Activated CD8-positive, alpha-beta T cell treated with anti-CD3 and anti-CD28 coated beads, Interleukin-2, amount 10 ng/mL, durations not matched to agents 7 days and 5 days (primary cell): ENCODE data around the gene RASSF9. TPM values are rescaled to one million over a fixed set of nuclear protein-coding genes. Genes with fewer than 3 reads are reported as not detected.

ENCODE experiments used
- ATAC-seq: fragments of 150-1000 bp; cut with Tn5 transposase; one replicate; pipeline ENCODE4 v1.10.0; 2021; ENCODE audit warnings: moderate library complexity
- CTCF ChIA-PET: fragments of 350-600 bp; sonication (Branson Sonifier 250); formaldehyde crosslinking; loops from one replicate; lab custom pipeline; 2021; ENCODE audit warnings: antibody characterized with exemption; lab: Charles Lee
- POLR2A ChIA-PET: fragments of 350-600 bp; sonication (Branson Sonifier 250); formaldehyde crosslinking; loops from one replicate; lab custom pipeline; 2021; ENCODE audit warnings: antibody characterized with exemption; lab: Charles Lee
- DNase-seq: peaks from one replicate; pipeline ENCODE4 v3.0.0-alpha.2; 2020
- H3K27ac Mint-ChIP-seq: one replicate; pipeline ENCODE4 v1.8.0; 2021; ENCODE audit warnings: mild to moderate bottlenecking, mixed read lengths
- H3K27me3 Mint-ChIP-seq: one replicate; pipeline ENCODE4 v1.8.0; 2021; ENCODE audit warnings: low read depth, mixed read lengths
- H3K36me3 Mint-ChIP-seq: one replicate; pipeline ENCODE4 v1.8.0; 2021; ENCODE audit warnings: low read depth, mixed read lengths
- H3K4me1 Mint-ChIP-seq: one replicate; pipeline ENCODE4 v1.8.0; 2021; ENCODE audit warnings: low read depth, mixed read lengths
- H3K4me3 Mint-ChIP-seq: one replicate; pipeline ENCODE4 v1.8.0; 2021; ENCODE audit warnings: mild to moderate bottlenecking, mixed read lengths
- H3K9me3 Mint-ChIP-seq: one replicate; pipeline ENCODE4 v1.8.0; 2022; ENCODE audit warnings: mixed read lengths; ENCODE audit not compliant: insufficient read depth
- total RNA-seq, 2 experiments: library from RNA; stranded (reverse); gene quantifications; one replicate each; pipeline ENCODE4 v1.2.3, GENCODE V29; 2021

Gene RASSF9
- total RNA-seq, 2 experiments from 2014 or later, result not detected

DNA sequence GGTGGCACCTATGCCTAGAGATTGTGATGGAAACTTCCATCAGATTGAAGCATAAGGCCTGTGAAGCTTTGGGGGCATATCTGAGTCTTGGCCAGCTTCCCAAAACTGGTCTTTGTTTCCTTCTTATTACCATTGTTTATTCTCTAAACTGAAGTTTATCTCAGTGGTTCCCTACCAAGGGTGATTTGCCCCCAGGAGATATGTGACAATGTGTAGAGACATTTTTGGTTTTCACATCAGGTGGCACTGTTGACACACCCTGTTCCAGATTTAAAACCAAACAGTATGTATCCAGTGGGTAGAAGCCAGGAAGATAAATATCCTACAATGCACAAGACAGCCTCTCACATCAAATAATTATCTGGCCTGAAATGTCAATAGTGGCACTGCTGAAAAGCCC lies 22.1 kb downstream of the RASSF9 start:
- H3K4me1 Mint-ChIP-seq, result no peaks in the 10 kb centered on the region
- no peak for ATAC-seq
- no peak overlapping the region for H3K27ac Mint-ChIP-seq
- H3K36me3 Mint-ChIP-seq, result no peaks in the 10 kb centered on the region
- CTCF ChIA-PET, result no interaction called here
- DNase-seq, result no peak
- H3K4me3 Mint-ChIP-seq, result no peak overlapping the region
- no peaks in the 10 kb centered on the region for H3K9me3 Mint-ChIP-seq
- H3K27me3 Mint-ChIP-seq, result no peaks in the 10 kb centered on the region
- POLR2A ChIA-PET, result no interaction called here

DNA sequence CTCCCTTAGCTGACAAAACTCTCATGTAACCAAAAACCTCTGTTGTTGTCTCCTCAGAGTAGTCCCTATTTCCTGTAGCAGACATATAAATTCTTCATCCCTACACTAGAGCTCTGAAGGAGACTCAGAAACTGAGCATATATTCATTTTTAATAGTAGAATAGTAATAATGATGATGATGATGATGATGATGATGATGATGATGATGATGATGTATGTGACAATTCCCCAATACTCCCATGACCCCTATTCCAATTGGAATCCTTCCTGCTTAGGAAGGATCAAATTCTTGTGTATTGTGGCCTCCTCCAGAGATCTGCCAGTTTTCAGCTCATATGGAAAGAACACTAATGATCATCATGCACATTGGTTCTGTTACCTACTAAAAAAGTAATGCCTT lies 26.7 kb downstream of the RASSF9 start:
- Mint-ChIP-seq H3K4me3 (no peak overlapping the region), H3K27me3 (no peaks in the 10 kb centered on the region), H3K4me1 (no peaks in the 10 kb centered on the region), H3K36me3 (no peaks in the 10 kb centered on the region), H3K27ac (no peak overlapping the region), H3K9me3 (no peaks in the 10 kb centered on the region)
- POLR2A ChIA-PET, result no interaction called here
- CTCF ChIA-PET, result no interaction called here
- ATAC-seq (no peak), DNase-seq (no peak)

DNA sequence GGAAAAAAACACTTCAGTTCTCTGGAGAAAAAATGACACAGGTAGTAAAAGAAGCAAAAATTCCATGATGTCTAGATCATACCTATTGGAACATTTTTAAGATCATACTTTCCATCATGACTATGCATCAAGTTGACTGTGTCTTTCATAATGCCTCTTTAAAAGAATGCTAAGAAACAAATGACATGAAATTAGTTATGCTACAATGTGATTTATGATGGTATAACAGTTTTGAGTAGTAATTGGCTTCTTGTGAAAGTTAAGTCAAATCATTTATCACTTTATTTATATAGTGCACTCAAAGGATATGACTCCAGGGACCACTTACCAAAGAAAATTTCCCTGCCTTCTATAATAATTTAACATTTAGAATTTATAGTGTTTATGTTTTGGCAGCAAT lies 28.5 kb downstream of the RASSF9 start:
- H3K4me3 Mint-ChIP-seq, result no peak overlapping the region
- H3K27me3 Mint-ChIP-seq, result no peaks in the 10 kb centered on the region
- H3K9me3 Mint-ChIP-seq, result no peaks in the 10 kb centered on the region
- ATAC-seq (no peak), DNase-seq (no peak)
- H3K36me3 Mint-ChIP-seq, result no peaks in the 10 kb centered on the region
- no peaks in the 10 kb centered on the region for H3K4me1 Mint-ChIP-seq
- CTCF ChIA-PET, result no interaction called here
- no peak overlapping the region for H3K27ac Mint-ChIP-seq
- POLR2A ChIA-PET, result no interaction called here

GRCh38 chr12:85805654-85806053 lies 30.6 kb downstream of the RASSF9 start:
- Mint-ChIP-seq H3K36me3 (no peaks in the 10 kb centered on the region), H3K4me1 (no peaks in the 10 kb centered on the region), H3K9me3 (no peaks in the 10 kb centered on the region), H3K27ac (no peak overlapping the region), H3K27me3 (no peaks in the 10 kb centered on the region), H3K4me3 (no peak overlapping the region)
- ATAC-seq (no peak), DNase-seq (no peak)
- ChIA-PET CTCF (no interaction called here), POLR2A (no interaction called here)

- H3K27me3 Mint-ChIP-seq, result no peaks in the 10 kb centered on the region
- ATAC-seq, result no peak
- no peak for DNase-seq
- H3K9me3 Mint-ChIP-seq, result no peaks in the 10 kb centered on the region
- ChIA-PET POLR2A (no interaction called here), CTCF (no interaction called here)
- no peak overlapping the region for H3K4me3 Mint-ChIP-seq
- H3K36me3 Mint-ChIP-seq, result no peaks in the 10 kb centered on the region
- H3K4me1 Mint-ChIP-seq, result no peaks in the 10 kb centered on the region
- no peak overlapping the region for H3K27ac Mint-ChIP-seq
These were observed 31.5 kb downstream of the RASSF9 start for GRCh38 chr12:85804663-85805062.

DNA sequence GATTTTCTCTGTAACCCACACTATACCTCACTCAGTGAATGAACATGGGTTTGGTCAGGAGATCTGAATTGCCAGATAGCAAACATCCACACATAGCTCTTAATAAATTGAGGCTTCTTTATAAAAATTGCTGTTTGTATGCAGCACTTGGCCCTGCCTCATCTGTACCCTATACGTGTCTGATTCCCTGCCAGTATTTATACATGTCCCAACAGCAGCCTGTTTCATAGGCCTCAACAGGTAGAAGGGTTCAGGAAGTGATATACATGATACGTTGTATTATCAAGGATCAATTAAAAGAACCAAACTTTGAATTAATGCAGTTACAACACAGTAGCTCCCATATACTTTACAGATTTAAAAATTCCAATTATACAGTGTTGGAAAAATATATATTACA lies 32.3 kb downstream of the RASSF9 start:
- H3K27me3 Mint-ChIP-seq, result no peaks in the 10 kb centered on the region
- H3K4me1 Mint-ChIP-seq, result no peaks in the 10 kb centered on the region
- no peaks in the 10 kb centered on the region for H3K9me3 Mint-ChIP-seq
- POLR2A ChIA-PET, result no interaction called here
- no peak overlapping the region for H3K4me3 Mint-ChIP-seq
- no peaks in the 10 kb centered on the region for H3K36me3 Mint-ChIP-seq
- DNase-seq (no peak), ATAC-seq (no peak)
- H3K27ac Mint-ChIP-seq, result no peak overlapping the region
- CTCF ChIA-PET, result no interaction called here

DNA sequence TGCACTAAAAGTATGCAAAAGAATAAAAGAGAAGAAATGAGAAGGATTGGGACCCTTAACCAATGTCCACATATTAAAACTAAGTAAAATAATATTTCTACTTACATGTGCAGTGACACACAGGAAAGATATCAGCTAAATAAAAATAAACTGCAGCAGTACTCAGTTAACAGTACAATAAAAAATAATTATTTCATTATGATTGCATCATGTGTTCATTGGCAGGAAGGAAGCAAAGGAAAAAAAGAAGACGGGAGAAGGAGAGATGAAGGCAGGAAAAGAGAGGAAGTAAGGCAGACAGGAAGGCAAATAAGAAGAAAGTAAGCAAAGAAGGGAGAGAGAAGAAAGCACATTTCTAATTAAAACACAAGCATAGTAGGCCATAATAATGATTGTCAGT lies 33.0 kb downstream of the RASSF9 start:
- CTCF ChIA-PET, result no interaction called here
- Mint-ChIP-seq H3K36me3 (no peaks in the 10 kb centered on the region), H3K27ac (no peak overlapping the region), H3K4me1 (no peaks in the 10 kb centered on the region), H3K27me3 (no peaks in the 10 kb centered on the region), H3K9me3 (no peaks in the 10 kb centered on the region), H3K4me3 (no peak overlapping the region)
- ATAC-seq, result no peak
- DNase-seq, result no peak
- POLR2A ChIA-PET, result no interaction called here

DNA sequence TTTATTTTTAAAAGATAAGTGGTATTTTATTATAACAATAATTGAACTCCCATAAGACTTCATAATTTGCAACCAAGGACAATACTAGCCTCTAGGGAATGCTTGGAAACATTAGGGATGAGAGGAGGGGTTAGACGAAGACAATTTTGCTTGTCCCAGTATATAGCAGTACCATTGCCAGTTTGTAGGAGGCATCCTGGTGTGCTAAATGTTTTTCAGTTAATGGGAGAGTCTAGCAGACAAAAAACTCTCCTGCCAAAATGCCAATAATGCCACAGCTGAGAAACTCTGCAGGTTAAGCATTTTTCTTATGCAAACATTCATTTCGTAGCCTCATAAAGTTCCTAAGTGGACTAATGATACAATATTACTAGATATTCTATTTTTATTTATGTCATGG lies 38.1 kb downstream of the RASSF9 start:
- H3K4me1 Mint-ChIP-seq, result no peaks in the 10 kb centered on the region
- H3K27me3 Mint-ChIP-seq, result no peaks in the 10 kb centered on the region
- H3K9me3 Mint-ChIP-seq, result no peaks in the 10 kb centered on the region
- DNase-seq (no peak), ATAC-seq (no peak)
- H3K4me3 Mint-ChIP-seq, result no peak overlapping the region
- no peak overlapping the region for H3K27ac Mint-ChIP-seq
- ChIA-PET CTCF (no interaction called here), POLR2A (no interaction called here)
- H3K36me3 Mint-ChIP-seq, result no peaks in the 10 kb centered on the region

DNA sequence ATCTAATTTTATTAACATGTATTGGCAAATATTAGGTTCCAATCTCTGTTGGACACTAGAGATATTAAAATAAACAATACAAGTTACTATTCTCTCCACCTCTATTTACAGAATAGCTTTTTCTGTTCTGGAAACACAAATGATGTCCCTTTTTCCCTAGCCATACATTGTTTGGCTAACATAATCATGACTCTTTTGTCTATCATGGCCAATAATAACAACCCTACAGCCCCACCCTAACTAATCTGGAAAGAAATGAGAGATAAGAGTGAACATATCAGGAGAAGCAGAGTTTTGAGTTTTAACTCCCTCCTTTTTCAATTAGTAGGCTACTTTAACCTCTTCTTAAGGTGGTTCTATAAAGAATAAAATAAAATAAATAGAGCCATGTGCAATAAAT lies 40.2 kb downstream of the RASSF9 start:
- CTCF ChIA-PET, result no interaction called here
- Mint-ChIP-seq H3K36me3 (no peaks in the 10 kb centered on the region), H3K4me1 (no peaks in the 10 kb centered on the region), H3K27ac (no peak overlapping the region), H3K4me3 (no peak overlapping the region), H3K27me3 (no peaks in the 10 kb centered on the region), H3K9me3 (no peaks in the 10 kb centered on the region)
- ATAC-seq, result no peak
- POLR2A ChIA-PET, result no interaction called here
- DNase-seq, result no peak

- H3K36me3 Mint-ChIP-seq, result no peaks in the 10 kb centered on the region
- CTCF ChIA-PET, result no interaction called here
- POLR2A ChIA-PET, result no interaction called here
- ATAC-seq (no peak), DNase-seq (no peak)
- H3K4me1 Mint-ChIP-seq, result no peaks in the 10 kb centered on the region
- H3K9me3 Mint-ChIP-seq, result no peaks in the 10 kb centered on the region
- H3K4me3 Mint-ChIP-seq, result no peak overlapping the region
- no peak overlapping the region for H3K27ac Mint-ChIP-seq
- H3K27me3 Mint-ChIP-seq, result no peaks in the 10 kb centered on the region
These were observed 41.7 kb downstream of the RASSF9 start for GRCh38 chr12:85794531-85794930.

DNA sequence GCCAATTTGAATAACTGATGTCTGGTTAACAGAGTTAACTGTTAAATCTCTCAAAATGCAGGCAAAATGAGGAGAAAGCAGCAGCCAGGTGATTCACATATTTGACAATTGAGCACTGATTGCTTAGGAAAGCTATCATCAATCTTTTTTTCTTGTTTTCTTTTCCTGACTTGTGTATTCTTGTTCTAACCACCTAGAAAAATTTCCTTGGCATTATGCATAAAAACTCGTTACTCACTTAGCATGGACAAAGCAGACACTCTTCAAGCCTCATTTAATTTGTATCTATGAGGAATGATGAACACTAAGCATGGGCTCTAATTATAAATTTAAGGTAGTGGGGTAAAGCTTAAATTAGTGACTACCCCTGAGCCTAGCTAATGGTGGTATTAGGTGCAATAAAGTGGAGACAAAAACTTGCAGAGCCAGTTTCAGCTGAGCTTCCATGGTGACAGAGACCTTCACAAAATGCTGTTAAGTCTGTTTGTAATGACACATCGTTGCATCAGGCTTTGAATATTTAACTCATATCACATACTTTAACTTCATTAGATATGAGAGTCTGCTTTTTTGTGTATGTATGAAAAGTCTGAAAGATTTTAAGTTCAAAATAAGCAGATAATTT lies 52.0 kb downstream of the RASSF9 start:
- Mint-ChIP-seq H3K4me1 (no peaks in the 10 kb centered on the region), H3K9me3 (no peaks in the 10 kb centered on the region), H3K36me3 (no peaks in the 10 kb centered on the region), H3K27ac (no peak overlapping the region), H3K27me3 (no peaks in the 10 kb centered on the region), H3K4me3 (no peak overlapping the region)
- DNase-seq, result no peak
- CTCF ChIA-PET, result no interaction called here
- POLR2A ChIA-PET, result no interaction called here
- ATAC-seq, result no peak

GRCh38 chr12:85782711-85783110 lies 53.5 kb downstream of the RASSF9 start:
- ChIA-PET POLR2A (no interaction called here), CTCF (no interaction called here)
- Mint-ChIP-seq H3K27ac (no peak overlapping the region), H3K4me1 (no peaks in the 10 kb centered on the region), H3K9me3 (no peaks in the 10 kb centered on the region), H3K36me3 (no peaks in the 10 kb centered on the region), H3K4me3 (no peak overlapping the region), H3K27me3 (no peaks in the 10 kb centered on the region)
- DNase-seq, result no peak
- no peak for ATAC-seq

GRCh38 chr12:85781766-85782165 lies 54.4 kb downstream of the RASSF9 start:
- ATAC-seq, result no peak
- ChIA-PET CTCF (no interaction called here), POLR2A (no interaction called here)
- Mint-ChIP-seq H3K36me3 (no peaks in the 10 kb centered on the region), H3K9me3 (no peaks in the 10 kb centered on the region), H3K4me1 (no peaks in the 10 kb centered on the region), H3K27ac (no peak overlapping the region), H3K4me3 (no peak overlapping the region), H3K27me3 (no peaks in the 10 kb centered on the region)
- no peak for DNase-seq
